Lung microvascular endothelial cell (primary cell): ENCODE results near the gene KLHL7. TPM values are rescaled to one million over a fixed set of nuclear protein-coding genes. Genes with fewer than 3 reads are reported as not detected.
A peak's percentile ranks its signal among the peaks of the same experiment; 100 is the strongest.

Experiments
- DNase-seq, 2 donors: peaks; one replicate each; pipeline versions ENCODE4 v3.0.0 to v3.0.0-alpha.2; 2010; ENCODE audit warnings: low read depth in 2 of 2
- total RNA-seq: library from RNA; depleted of rRNA; stranded (reverse); fragments of >200 nt; gene quantifications from 2 replicates; pipeline ENCODE4 v1.2.1, GENCODE V29; 2014

KLHL7 gene, protein sequence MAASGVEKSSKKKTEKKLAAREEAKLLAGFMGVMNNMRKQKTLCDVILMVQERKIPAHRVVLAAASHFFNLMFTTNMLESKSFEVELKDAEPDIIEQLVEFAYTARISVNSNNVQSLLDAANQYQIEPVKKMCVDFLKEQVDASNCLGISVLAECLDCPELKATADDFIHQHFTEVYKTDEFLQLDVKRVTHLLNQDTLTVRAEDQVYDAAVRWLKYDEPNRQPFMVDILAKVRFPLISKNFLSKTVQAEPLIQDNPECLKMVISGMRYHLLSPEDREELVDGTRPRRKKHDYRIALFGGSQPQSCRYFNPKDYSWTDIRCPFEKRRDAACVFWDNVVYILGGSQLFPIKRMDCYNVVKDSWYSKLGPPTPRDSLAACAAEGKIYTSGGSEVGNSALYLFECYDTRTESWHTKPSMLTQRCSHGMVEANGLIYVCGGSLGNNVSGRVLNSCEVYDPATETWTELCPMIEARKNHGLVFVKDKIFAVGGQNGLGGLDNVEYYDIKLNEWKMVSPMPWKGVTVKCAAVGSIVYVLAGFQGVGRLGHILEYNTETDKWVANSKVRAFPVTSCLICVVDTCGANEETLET
- 13.3 and 17.4 TPM in 2 replicates for total RNA-seq

DNA sequence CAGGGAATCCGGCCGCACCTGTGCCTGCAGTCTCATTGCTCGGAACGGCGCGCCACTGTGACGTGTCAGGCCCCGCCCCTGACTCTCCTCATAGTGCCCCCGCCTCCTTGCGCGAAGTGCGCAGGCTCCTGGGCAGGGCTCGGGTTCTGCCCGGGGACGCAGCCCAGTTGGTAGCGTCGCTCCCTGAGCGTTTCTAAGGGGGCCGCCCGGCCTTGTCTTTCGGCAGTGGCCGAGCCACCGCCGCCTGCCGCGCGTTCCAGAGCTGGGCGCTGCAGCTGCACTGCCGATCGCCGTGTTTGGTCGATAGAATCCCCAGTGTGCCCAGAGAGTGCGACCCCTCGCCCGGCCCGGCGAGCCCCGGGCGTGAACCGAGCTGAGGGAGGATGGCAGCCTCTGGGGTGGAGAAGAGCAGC, at the start of gene KLHL7:
TSS of gene KLHL7 (plus strand) at position 142 of the 413 bp plus-strand sequence. CDS start at position 384, 242 bp downstream.
- DNase-seq = peak; percentile 93 to 96

DNA sequence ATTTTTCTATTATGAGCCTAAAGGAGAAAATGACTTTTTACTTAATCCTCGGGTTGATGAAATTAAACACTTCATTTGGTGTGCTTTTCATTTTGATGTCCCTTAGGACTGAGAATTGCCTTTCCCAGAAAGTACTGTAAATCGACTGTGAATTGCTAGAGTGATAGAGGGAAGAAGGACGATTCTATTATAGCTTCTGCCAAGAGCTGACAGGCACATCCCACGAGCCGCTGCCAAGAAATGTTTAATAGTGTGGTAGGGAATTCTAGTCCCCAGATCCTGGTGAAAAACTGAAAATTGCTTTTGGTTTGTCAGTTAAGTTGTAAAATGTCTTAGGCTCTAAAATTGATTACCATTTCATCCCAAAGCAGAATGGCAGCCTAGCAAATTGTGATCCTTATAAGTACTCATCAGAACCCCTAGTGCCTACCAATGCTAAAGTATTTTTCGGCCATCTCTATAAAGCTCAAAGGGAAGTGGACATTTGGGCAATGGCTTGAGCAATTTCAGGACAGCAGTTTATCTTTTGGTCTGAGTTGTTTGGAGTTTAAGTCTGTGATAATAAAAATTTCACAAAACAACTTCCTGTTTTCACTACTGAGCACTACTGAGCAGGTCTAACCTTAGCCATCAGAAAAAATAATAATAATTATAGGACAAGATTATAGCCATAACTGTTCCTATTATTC, 47.0 kb upstream of the KLHL7 start:
- DNase-seq = no peak

DNA sequence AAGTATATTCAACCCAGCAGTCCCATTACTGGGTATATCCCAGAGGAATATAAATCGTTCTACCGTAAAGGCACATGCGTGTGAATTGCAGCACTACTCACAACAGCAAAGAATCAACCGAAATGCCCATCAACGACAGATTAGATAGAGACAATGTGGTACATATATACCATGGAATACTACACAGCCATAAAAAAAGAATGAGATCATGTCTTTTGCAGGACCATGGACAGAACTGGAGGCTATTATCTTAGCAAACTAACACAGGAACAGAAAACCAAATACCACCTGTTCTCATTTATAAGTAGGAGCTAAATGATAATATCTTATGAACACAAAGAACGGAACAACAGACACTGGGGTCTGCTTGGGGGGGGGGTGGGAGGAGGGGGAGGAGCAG, 44.3 kb upstream of the KLHL7 start:
- DNase-seq = no peak

DNA sequence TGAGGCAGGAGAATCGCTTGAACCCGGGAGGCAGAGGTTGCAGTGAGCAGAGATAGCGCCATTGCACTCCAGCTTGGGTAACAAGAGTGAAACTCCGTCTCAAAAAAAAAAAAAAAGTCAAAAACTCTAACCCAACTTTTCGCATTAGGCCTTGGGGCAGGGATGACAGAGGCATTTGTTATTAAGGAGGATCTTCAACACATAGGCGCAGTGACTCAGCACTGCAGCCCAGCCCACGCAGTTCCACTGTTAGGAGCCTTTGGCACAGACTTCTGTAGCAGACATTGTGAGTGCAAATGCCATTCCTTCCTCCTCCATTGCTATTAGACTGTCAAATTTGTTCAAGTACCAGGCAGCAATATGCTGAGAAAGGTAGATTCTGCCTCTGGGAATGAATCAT, 43.1 kb upstream of the KLHL7 start:
- no peak for DNase-seq

DNA sequence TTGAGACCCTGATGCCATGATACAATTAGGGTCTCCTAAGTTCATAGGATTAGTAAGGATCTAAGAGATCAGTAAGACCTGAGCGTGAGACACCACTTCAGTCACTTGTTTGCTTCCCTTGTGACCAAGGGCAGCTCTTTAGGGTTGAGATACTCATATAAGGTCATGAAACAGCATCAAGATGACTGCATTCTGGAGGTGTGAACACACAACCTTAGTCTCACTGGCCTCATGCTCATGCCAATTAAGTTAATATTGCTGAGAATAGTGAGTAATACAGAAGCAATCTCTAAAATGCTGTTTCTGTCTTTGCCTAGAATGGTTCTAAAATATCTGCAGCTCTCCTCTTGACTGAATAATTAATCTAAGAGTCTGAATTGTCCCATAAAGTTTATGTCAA, 39.6 kb upstream of the KLHL7 start:
- no peak for DNase-seq

DNA sequence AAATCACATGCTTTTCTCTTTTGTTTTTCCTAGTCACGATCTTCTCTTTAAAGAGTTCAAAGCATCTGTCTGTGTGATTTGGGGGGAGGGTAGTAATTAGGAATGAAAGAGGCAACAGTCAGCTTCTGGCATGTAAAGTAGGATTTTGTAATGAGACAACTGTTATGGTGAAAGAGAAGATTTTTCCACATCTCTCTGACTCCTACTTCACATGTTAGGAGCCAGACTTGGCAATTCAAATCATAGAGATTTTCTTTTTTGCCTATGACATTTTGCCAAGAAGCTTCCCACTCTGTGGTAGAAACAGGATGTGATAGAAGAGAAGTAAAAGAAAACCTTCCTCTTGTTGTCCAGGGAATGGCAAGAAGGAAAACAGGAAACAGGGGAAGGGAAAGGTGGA, 38.3 kb upstream of the KLHL7 start:
- no peak for DNase-seq

DNA sequence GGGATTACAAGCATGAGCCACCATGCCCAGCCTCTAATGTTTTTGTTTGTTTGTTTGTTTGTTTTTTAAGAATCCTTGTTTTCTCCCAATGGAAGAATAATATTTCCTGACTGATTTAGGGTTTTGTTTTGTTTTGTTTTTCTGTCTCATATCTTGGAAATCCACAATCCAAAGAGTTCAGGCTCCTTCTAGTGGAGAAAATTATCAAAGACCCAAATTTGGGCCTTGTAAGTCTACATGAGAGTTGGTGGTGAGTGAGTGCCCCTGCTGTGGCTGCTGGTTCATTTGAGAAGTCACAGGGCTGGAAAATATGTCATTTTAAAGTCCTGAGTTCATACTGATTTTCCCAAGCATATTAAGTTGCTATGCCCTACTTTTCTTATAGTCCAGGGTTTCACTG, 33.5 kb upstream of the KLHL7 start:
- DNase-seq = no peak

DNA sequence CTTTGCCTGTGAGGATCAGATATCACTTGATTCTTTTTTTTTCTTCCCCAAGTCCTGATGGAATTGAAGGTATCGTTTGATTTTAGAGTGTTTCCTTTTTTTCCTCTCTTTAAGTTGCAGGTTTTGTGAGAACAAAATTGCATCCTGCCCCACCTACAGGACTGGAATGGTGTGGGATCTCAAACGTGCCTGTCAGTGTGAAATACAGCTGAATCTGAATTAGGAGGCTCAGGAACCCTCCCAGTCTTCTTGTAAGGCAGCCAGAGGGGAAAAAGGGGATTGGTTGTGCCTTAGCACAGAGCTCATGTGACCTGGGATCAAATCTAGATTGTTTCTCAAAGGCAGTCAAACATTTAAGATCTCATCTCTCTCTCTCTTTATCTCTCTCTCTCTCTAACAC, 32.7 kb upstream of the KLHL7 start:
- peak in 1 of 2 donors; percentile 6 for DNase-seq

DNA sequence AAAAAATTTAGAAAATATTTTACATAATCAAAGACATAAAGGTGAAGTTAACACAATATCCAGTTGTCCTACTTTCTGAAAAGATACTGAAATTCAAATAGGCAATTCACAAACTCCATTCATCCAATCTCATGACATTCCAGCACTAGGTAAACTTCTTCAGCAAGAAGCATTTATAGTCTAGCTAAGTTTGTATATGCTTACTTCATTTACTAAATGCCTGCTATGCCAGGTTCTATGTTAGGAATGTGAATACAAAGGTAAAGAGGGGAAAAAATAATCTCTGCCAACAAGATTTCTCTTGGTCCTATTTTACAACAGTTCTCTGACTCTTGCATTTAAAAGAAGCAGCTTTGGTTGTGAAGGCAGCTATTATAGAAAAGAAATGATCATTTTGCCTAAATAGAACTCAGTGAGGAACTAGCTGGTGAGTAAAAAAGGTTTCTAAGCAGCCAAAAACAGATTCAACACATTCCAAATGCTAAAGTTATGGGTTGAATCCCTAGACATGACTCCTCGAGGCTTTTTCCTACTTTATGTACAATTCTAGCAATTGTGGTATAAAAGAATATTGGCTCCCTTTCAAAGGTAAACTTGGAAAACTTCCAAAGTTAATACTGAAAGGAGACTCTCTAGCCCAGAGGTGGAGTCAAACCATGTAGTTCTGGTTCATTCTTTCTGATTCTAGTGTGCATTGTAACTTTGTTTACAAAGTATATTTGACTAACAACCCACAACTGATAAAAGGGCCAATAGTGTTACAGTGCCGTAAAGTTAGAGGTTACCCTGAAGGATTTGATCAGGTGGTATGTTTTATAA, 30.9 kb upstream of the KLHL7 start:
- peak in 1 of 2 donors; percentile 56 for DNase-seq

DNA sequence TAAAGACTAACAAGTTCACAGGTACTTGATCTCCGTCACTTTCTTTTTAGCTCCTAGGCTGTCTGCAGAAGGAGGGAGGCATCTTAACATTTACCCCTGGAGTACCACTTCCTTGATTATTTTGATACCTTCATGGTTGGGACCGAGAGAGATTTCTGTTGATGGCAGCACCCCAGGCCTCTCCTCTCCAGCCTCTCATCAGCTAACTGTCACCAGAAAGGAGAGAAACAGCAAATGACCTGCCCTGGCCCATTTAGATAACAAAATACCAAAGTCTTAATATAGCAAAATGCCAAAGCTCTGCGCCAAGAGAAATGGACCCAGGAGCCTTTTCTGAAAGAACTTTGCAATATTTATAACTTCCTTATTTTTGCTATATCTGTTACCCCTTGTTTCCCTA, 30.0 kb upstream of the KLHL7 start:
- DNase-seq = no peak

DNA sequence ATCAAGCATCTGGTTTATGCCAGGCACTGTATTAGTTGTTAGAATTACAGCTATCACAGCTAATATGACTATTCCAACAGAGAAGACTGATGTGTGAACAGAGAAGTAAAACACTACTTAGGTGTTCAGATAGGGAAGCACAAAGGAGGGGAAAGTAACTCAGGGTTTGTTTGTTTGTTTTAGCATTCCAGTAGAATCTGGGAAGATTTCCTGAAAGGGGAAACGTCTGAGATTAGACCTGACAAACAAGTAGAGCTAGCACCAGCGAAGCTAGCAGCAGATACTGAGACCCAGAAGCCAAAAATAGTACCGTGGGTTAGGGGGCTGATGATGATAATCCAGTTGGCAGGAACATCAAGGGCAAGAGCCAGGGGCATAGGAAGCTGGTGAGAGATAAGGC, 28.8 kb upstream of the KLHL7 start:
- peak in 1 of 2 donors; percentile 2 for DNase-seq

DNA sequence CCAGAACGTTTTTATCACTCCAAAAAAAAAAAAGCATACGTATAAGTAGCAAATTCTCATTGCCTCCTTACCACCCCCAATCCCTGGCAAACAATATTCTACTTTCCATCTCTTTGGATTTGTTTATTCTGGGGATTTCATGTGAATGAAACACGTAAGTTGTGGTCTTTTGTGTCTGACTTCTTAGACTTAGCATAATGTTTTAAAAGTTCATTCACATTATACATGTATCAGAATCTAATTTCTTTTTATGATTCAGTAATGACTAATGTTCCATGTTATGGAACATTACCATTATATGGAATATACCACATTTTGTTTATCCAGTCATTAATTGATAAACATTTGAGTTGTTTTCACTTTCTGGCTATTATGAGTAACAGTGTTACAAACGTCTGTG, 12.5 kb upstream of the KLHL7 start:
- DNase-seq = no peak

DNA sequence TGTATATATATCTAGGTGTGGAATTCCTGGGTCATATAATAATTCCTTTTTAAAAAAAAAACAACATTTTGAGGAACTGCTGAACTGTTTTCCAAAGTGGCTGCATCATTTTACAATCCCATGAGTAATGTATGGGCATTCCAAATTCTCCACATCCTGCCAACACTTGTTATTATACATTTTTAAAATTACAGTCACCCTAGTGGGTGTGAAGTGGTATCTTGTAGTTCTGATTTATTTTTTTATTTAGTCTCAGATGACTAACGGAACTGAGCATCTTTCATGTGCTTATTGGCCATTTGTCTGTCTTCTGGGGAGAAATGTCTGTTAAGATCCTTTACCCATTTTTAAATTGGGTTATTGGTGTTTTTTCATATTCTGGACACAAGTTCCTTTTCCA, 12.0 kb upstream of the KLHL7 start:
- DNase-seq = no peak

DNA sequence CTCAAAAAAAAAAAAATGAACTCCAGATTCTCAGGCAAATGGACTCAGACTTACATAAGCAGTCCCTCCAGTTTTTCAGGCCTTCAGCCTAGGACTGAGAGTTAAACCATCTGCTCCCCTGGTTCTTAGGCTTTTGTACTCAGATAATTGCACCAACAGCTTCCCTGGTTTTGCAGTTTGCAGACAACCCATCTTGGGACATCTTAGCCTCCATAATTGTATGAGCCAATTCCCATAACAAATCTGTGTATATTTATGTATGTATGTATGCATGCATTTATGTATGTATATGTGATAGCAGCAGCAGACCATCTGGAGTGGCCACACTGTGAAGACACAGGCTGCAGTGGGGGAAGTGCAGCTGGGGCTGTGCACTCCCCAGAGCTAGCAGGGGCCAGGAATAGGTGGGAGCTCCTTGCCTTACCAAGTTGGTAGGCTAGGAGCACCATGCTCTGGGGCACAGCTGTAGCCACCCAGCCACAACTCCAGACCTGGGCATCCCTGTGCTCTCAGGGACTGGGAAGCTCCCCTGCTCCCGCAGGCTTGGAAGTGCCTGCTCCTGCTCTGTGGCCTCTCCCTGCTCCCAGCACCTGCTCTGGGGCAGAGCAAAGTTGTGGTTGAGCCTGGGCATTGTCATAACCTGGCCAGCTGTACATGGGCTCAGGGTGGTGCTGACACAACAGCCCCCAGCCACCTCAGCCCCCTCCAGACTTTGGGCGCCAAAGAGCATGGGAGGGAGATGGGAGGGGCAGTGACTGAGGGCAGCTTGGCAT, 8.9 kb upstream of the KLHL7 start:
- DNase-seq = no peak

DNA sequence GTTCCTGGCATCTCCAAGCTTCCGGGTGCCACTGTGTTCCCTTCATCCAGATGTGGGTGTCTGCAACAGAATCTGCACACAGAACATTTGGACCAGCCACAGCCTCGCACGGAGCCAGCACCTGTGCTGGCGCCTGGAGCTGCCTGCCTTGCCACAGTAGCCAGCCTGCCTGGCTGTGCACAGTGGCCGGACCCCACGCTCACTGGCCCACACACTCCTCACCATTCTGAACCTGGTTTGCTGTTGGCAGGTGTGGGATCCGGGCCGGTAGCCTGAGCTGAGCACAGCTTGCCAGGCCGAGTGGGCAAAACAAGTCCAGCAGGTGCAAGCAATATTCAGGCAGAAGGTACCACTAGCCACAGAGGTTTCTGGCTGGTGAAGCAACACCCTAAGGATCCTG, 7.6 kb upstream of the KLHL7 start:
- DNase-seq = no peak

DNA sequence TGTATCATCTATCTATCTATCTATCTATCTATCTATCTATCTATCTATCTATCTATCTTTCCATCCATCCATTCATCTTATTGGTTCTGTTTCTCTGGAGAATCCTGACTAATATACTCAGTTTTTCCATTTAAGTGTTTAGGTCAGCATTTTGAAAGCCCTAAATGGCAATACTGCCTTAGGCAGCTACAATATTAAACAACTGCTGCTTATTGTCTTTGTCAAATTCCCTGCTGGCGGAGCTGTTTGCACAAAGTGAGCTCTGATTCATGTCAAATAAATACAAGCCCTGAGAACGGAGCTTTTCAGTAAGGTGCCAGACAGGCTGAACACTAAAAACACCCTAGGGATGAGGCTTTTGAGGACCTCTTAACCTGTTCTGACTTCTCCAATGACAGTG, 7.1 kb upstream of the KLHL7 start:
- no peak for DNase-seq

DNA sequence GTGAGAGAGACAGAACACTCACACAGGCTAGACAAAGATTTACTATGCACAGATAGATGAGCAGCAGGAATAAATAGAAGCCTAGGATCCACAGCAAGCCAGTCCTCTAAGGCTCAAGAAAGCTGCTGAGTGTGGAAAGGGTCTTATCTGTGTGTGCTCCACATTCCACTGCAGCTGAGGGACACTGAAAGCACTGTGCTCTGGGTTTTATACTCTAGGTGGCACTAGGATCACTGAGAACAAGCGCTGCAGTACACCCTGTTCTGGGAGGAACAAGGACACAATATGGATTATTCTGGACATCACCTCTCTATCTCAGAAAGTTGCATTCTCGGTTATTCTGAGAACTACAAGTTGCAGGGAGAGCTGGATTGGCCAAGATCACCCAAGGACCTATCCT, 4.9 kb upstream of the KLHL7 start:
- DNase-seq = peak in 1 of 2 donors; percentile 7

DNA sequence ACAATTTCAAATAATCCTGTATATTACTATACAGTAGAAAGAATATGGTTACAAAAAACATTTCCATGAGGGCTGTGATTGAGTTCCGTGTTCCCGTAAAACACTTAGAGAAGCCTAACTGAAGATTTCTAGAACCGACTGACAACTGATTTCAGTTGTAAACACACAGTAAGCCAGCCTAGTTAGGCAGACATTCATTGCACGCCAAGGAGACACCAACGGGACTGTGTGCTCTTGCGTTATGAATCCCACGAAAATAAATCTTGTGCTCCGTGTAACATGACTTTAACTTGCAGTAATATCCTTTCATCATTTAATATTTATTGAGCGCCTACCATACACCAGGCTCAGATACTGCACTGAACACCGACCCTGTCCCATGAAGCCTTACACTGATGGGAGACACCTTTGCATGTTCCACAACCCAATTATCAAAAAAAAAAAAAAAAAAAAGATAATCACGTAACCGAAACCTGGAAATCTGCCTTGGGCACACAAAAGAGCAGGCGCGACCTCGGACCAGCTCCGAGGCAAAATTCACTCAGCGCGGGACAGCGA, 420 bp upstream of the KLHL7 start:
- peak in 1 of 2 donors; percentile 3 for DNase-seq

DNA sequence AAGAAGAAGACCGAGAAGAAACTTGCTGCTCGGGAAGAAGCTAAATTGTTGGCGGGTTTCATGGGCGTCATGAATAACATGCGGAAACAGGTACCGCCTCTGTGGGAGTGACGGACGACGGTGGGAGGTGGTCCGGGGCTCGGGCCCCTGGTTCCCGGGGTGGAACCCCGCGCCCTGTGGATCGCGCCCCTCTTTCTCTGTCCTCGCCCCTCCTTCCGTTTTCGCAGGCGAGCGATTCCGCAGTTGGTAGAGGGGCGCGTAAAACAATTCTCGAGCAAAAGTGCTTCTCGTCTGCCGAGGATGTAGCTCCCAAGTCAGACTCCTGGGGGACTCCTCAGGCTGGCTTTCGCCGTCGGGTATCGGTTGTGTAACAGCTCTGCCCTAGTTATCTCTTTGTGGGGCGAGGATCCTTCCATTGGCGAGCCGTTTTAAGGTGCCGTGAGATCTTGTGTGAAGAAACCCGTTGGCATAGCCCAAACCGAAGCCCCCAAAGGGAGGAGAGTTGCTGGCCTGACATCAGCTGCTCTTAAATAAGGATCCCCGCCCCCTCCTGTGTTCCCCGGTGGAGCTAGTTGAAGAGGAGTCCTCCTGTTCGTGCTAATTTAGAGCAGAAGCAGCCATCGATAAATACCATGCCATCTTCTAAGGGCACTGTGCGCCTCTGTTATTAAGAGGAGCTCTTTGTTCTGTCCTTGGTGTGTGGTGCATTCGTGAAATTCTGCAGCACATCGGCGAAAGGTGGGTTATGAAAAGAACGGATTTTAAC, 655 bp downstream of the KLHL7 start:
- DNase-seq = peak; percentile 50 to 52
